ENCODE results near the gene FOXN3.

The FOXN3 gene

GRCh38 chr14:89307409-89307808 lies 109.6 kb downstream of the FOXN3 start:
- Histone ChIP-seq H2AFZ (ENCODE audit: low read depth, low read length) (no peak overlapping the region), H3K9me3 (ENCODE audit: insufficient read depth, low read length) (no peaks in the 10 kb centered on the region), H3K27ac (ENCODE audit: low read length) (peak overlapping the region; percentile 87), H3K4me2 (ENCODE audit: low read length) (peak overlapping the region; percentile 99), H3K9ac (ENCODE audit: low read length) (peak overlapping the region; percentile 37), H3K4me1 (ENCODE audit: low read length) (peaks cover 73% of the 10 kb centered on the region), H4K20me1 (ENCODE audit: insufficient read depth, low read length) (no peaks in the 10 kb centered on the region), H3K79me2 (ENCODE audit: low read length) (no peaks in the 10 kb centered on the region), H3K36me3 (replicated peaks; ENCODE audit: low read depth, low read length) (no peaks in the 10 kb centered on the region), H3K4me3 (ENCODE audit: low read length) (peak overlapping the region; percentile 58), H3K27me3 (ENCODE audit: low read depth, low read length) (no peaks in the 10 kb centered on the region)
- TF ChIP-seq, protein P1, sequence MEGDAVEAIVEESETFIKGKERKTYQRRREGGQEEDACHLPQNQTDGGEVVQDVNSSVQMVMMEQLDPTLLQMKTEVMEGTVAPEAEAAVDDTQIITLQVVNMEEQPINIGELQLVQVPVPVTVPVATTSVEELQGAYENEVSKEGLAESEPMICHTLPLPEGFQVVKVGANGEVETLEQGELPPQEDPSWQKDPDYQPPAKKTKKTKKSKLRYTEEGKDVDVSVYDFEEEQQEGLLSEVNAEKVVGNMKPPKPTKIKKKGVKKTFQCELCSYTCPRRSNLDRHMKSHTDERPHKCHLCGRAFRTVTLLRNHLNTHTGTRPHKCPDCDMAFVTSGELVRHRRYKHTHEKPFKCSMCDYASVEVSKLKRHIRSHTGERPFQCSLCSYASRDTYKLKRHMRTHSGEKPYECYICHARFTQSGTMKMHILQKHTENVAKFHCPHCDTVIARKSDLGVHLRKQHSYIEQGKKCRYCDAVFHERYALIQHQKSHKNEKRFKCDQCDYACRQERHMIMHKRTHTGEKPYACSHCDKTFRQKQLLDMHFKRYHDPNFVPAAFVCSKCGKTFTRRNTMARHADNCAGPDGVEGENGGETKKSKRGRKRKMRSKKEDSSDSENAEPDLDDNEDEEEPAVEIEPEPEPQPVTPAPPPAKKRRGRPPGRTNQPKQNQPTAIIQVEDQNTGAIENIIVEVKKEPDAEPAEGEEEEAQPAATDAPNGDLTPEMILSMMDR (IDR thresholded peaks at IDR 0.05; ENCODE audit: low read depth, low read length): no peak
- TF ChIP-seq EZH2phosphoT487 (IDR thresholded peaks at IDR 0.05; ENCODE audit: low read depth): no peak

GRCh38 chr14:89304972-89305703 lies 111.9 kb downstream of the FOXN3 start:
- TF ChIP-seq EZH2phosphoT487 (IDR thresholded peaks at IDR 0.05; ENCODE audit: low read depth): no peak
- TF ChIP-seq, protein P1 (IDR thresholded peaks at IDR 0.05; ENCODE audit: low read depth, low read length): no peak
- H3K36me3 ChIP-seq (replicated peaks; ENCODE audit: low read depth, low read length): peaks cover 3% of the 10 kb centered on the region
- H4K20me1 ChIP-seq (ENCODE audit: insufficient read depth, low read length): no peaks in the 10 kb centered on the region
- H2AFZ ChIP-seq (ENCODE audit: low read depth, low read length): peak overlapping the region; percentile 42; the same call in 1 of the 2 replicates
- no peaks in the 10 kb centered on the region for H3K9me3 ChIP-seq (ENCODE audit: insufficient read depth, low read length)
- H3K27ac ChIP-seq (ENCODE audit: low read length): peak overlapping the region; percentile 94
- peak overlapping the region; percentile 99 for H3K4me2 ChIP-seq (ENCODE audit: low read length)
- H3K4me1 ChIP-seq (ENCODE audit: low read length): peaks cover 74% of the 10 kb centered on the region
- no peaks in the 10 kb centered on the region for H3K79me2 ChIP-seq (ENCODE audit: low read length)
- no peaks in the 10 kb centered on the region for H3K27me3 ChIP-seq (ENCODE audit: low read depth, low read length)
- H3K4me3 ChIP-seq (ENCODE audit: low read length): peak overlapping the region; percentile 75
- H3K9ac ChIP-seq (ENCODE audit: low read length): peak overlapping the region; percentile 73

DNA sequence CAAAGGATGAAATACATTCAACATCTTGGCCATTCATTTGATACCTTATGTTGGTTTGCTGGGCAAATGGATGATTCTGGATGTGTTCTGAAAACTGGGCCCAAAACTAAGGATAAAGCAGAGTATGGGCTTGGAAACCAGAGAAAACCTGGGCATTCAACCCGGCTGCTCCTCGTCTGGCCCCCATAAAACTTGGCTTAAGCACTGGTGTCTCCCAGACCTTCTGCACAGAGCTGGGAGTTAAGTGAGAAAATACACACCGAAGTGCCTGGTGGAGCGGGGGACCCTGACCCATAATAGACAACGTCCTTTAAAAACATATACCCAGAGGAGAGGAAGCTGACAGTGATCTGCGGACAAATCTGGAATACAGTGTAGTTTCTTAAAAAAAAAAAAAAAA lies 112.5 kb downstream of the FOXN3 start:
- no peaks in the 10 kb centered on the region for H3K79me2 ChIP-seq (ENCODE audit: low read length)
- H4K20me1 ChIP-seq (ENCODE audit: insufficient read depth, low read length): no peaks in the 10 kb centered on the region
- H2AFZ ChIP-seq (ENCODE audit: low read depth, low read length): no peak overlapping the region
- H3K4me1 ChIP-seq (ENCODE audit: low read length): peaks cover 71% of the 10 kb centered on the region
- H3K4me3 ChIP-seq (ENCODE audit: low read length): peak overlapping the region; percentile 75
- H3K4me2 ChIP-seq (ENCODE audit: low read length): peak overlapping the region; percentile 99
- no peaks in the 10 kb centered on the region for H3K9me3 ChIP-seq (ENCODE audit: insufficient read depth, low read length)
- peak overlapping the region; percentile 94 for H3K27ac ChIP-seq (ENCODE audit: low read length)
- no peaks in the 10 kb centered on the region for H3K27me3 ChIP-seq (ENCODE audit: low read depth, low read length)
- peaks cover 4% of the 10 kb centered on the region for H3K36me3 ChIP-seq (replicated peaks; ENCODE audit: low read depth, low read length)
- TF ChIP-seq EZH2phosphoT487 (IDR thresholded peaks at IDR 0.05; ENCODE audit: low read depth): no peak
- TF ChIP-seq, protein P1 (IDR thresholded peaks at IDR 0.05; ENCODE audit: low read depth, low read length): no peak
- H3K9ac ChIP-seq (ENCODE audit: low read length): peak overlapping the region; percentile 73

DNA sequence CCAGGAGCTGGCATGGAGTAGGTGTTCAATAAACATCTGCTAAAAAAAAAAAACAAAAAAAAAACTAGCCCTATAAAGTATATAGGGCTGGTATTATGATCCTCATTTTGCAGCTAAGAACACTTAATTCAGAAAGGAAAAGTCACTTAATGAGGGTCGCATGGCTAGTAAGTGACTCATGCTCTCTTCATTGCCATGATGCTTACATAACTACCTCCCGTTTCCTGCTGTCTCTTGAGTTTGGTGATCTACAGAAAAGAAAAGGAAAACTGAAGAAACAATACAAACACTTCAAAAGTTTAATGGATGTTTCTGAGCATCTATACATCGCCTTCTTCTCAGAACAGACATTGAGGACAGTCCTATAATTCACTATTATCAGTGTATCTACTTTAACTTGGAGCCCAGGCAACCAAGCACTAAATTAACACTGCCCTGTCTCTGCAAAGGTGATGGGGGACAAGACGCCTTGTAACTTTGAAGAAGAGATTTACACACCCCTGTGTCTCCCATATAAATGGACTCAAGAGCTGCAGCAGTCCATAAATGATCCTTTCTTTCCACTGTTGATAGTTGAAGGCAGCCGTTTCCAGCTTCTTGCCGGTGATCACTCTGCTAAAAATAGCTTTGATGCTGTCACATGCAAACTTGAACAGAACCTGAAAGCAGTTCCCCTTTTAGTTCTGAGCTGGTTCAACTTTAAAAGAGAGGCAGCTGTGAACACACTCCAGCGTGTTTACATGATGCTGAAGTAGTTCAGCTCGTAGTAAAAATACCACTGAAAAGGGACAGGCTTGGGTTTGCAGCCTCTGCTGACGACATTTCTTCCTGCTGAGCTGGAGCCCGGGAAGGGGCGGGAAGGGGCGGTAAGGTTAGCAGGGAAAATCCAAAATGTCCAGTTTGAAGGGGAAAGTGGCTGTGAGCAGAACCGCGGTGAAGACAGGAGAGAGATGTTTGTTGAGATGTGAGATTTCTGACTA lies 113.3 kb downstream of the FOXN3 start:
- H3K36me3 ChIP-seq (replicated peaks; ENCODE audit: low read depth, low read length): peaks cover 5% of the 10 kb centered on the region
- TF ChIP-seq, protein P1 (IDR thresholded peaks at IDR 0.05; ENCODE audit: low read depth, low read length): no peak
- no peak for TF ChIP-seq EZH2phosphoT487 (IDR thresholded peaks at IDR 0.05; ENCODE audit: low read depth)
- peak overlapping the region; percentile 73 for H3K9ac ChIP-seq (ENCODE audit: low read length)
- peaks cover 63% of the 10 kb centered on the region for H3K4me1 ChIP-seq (ENCODE audit: low read length)
- H2AFZ ChIP-seq (ENCODE audit: low read depth, low read length): no peak overlapping the region
- H3K27me3 ChIP-seq (ENCODE audit: low read depth, low read length): no peaks in the 10 kb centered on the region
- no peaks in the 10 kb centered on the region for H3K9me3 ChIP-seq (ENCODE audit: insufficient read depth, low read length)
- peak overlapping the region; percentile 94 for H3K27ac ChIP-seq (ENCODE audit: low read length)
- no peaks in the 10 kb centered on the region for H3K79me2 ChIP-seq (ENCODE audit: low read length)
- no peaks in the 10 kb centered on the region for H4K20me1 ChIP-seq (ENCODE audit: insufficient read depth, low read length)
- peak overlapping the region; percentile 75 for H3K4me3 ChIP-seq (ENCODE audit: low read length)
- peak overlapping the region; percentile 99 for H3K4me2 ChIP-seq (ENCODE audit: low read length)

All from OCI-LY3 (cell line).